GM12874 (cell line): Measurements from ENCODE around the gene EHMT1.

ENCODE experiments used
- CTCF ChIP-seq: IDR thresholded peaks from 2 replicates; pipeline ENCODE4 v1.5.1; 2011; ENCODE audit warnings: low read depth, mild to moderate bottlenecking, control low read depth, low read length, moderate library complexity; ENCODE audit not compliant: insufficient read depth

EHMT1 gene

GRCh38 chr9:137656416-137656815 lies 37.6 kb downstream of the EHMT1 start:
- TF ChIP-seq CTCF, result no peak

- TF ChIP-seq CTCF, result no peak
Measured at GRCh38 chr9:137657606-137658005, 38.8 kb downstream of the EHMT1 start.

GRCh38 chr9:137658781-137659180 lies 40.0 kb downstream of the EHMT1 start:
- no peak for TF ChIP-seq CTCF

GRCh38 chr9:137660144-137660543 lies 41.3 kb downstream of the EHMT1 start:
- no peak for TF ChIP-seq CTCF

- no peak for TF ChIP-seq CTCF
Measured at GRCh38 chr9:137663584-137663983, 44.8 kb downstream of the EHMT1 start.

GRCh38 chr9:137664676-137665075 lies 45.9 kb downstream of the EHMT1 start:
- no peak for TF ChIP-seq CTCF

- no peak for TF ChIP-seq CTCF
Measured at GRCh38 chr9:137665226-137665625, 46.4 kb downstream of the EHMT1 start.
